Measurements from ENCODE around the gene EIF3D.
A peak's percentile ranks its signal among the peaks of the same experiment; 100 is the strongest.

EIF3D gene

DNA sequence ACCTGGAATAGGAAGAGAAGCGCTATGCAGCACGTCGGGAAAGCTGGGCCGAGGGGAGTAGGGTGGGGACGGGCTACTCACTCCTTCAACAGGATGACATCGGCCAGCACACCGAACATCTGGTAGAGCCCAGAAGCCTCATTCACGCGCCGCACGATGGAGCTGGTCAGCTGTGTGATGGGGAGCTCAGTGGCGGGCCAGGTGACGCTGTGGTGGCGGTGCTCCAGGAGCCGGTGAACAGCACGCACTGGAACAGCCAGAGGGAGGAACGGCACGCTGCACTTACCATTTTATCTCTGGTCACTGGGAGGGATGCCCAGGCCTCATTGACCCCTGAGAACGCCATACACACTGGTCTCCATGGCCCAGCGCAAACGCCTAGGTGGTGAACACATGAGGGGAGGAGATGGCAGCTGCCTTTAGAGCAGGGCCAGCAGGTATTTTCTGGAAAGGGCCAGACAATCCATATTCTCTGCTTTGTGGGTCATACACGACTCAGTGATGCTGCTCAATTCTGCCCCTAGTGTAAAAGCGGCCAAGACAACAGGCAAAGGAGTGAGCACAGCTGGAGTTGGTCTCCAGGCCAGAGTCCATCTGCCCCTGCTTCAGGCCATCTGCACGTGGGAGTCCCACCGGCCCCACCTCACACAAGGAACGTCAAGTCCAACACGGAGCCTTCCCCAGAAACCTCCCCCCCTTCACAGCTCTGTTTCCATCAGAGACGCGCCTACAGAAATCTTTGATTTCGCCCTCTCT is 30.9 kb downstream of the EIF3D start:
- no peak for DNase-seq

- no peak for DNase-seq
These were observed 35.3 kb downstream of the EIF3D start for GRCh38 chr22:36493690-36494110.

DNA sequence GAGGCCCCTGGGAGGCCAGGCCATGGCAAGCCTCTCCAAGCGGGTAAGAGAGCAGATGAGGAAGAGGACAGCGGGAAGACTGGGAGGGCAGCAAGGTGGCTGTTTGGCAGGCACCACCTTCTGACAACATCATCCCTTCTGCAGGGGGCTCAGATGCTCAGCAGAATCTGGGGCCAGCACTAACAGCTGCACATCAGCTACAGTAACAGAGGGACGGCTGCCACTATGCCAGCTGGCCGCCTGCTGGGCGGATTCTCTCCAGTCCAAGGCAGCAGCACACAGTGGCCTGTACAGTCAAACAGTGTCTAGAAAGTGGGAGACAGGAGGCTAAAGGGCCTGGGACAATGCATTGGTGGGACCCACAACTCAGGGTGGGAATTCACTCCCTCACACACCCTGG is 36.9 kb downstream of the EIF3D start:
- DNase-seq, result no peak

GRCh38 chr22:36491155-36491554 is 37.8 kb downstream of the EIF3D start:
- no peak for DNase-seq

DNA sequence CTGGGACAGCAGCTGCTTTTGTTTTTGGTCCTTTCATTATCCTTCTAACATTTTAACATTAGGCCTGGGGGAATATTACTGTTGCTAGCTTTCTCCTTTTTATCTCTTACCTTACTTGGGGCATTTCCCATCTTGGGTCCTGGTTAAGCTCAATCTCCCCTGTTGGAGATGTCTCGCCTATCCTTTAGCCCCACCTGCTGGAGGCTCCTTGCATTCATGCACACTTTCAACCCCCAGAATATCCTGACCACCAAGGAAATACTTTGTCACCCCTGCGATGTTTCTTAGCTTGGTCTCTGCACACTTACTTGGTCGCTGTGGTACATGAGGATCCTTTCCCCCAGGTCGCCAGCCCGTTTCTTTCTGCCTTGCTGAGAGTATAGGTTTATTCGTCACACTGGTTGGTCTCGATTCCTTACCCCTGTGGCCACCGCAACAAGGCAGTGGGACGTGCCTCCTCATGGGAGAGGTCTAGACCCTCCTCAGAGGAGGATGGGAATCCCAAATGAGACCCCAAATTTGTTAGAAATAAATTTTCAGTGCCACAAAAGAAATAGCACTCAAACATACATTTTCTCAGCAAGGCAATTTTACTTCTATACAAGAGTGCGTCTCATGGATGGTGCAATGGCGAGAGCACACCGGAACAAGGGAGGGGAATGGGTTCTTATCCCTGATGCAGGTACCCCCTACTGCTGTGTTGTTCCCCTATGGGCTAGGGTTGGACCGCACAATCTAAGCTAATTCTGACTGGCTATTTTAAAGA is 42.2 kb downstream of the EIF3D start:
- DNase-seq, result peak; percentile 17 to 45 (median 26)

DNA sequence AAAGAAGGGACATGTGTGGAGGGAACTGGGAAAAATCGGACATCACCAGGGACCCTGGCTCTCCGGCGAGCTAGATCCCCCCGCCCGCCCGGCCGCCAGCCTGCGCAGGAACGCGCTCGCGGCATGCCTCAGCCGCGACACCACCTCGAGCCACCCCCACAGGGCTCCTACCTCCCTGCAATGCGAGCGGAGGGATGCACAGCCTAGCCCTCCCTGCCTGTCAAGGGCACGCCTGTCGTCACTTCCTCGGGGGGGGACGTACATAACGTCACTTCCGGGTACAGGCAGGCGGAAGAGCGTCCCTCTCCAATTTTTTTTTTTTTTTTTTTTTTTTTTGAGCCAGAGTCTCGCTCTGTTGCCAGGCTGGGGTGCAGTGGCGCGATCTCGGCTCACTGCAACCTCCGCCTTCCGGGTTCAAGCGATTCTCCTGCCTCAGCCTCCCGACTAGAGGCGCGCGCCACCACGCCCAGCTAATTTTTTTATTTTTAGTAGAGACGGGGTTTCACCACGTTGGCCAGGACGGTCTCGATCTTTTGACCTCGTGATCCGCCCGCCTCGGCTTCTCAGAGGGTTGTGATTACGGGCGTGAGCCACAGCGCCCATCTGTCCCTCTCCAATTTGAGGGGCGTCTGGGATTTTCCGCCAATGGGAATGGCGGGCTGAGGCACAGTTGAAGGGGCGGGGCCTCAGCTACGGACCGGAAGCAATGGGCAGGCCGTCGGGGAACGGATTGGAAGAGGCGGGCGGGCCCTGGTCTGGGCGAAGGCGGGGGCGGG is 47.4 kb downstream of the EIF3D start, which contains the start of gene TXN2:
TSS of gene TXN2 (minus strand) at position 248 of the 776 bp plus-strand sequence. CDS start 803 bp downstream, outside the sequence.
- DNase-seq, result peak; percentile 88 to 92 (median 90)

- DNase-seq, result no peak
These were observed 48.0 kb downstream of the EIF3D start for GRCh38 chr22:36480941-36481392.

DNA sequence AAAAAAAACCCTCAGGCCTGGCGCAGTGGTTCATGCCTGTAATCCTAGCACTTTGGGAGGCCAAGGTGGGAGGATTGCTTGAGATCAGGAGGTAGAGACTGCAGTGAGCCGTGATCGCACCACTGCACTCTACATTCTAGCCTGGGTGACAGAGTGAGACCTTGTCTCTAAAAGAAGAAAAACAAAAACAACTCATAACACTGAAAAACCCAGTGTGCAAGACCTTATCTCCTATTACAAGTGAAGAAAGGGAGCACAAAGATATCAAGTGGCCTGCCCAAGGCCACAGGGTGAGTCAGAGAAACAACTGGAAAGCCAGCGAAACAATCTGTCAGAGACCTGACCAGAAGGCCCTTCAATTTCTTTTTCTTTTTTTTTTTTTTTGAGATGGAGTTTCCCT is 50.0 kb downstream of the EIF3D start:
- no peak for DNase-seq

DNA sequence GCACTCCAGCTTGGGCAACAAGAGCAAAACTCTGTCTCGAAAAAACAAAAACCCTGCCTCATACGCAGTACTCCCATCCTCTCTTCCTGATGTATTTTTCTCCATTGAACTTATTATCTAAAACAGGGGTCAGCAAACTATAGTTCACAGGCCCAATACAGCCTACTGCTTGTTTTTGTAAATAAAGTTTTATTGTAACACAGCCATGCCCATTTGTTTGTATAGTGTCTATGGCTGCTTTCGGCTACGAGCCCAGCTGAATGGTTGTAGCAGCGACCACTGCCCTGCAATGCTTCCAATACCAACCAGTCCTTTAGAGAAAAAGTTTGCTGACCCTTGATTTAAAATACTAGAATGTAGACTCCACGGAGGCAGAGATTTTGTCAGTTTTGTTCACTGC is 53.6 kb downstream of the EIF3D start:
- no peak for DNase-seq

GRCh38 chr22:36472689-36473088 is 56.3 kb downstream of the EIF3D start:
- no peak for DNase-seq

DNA sequence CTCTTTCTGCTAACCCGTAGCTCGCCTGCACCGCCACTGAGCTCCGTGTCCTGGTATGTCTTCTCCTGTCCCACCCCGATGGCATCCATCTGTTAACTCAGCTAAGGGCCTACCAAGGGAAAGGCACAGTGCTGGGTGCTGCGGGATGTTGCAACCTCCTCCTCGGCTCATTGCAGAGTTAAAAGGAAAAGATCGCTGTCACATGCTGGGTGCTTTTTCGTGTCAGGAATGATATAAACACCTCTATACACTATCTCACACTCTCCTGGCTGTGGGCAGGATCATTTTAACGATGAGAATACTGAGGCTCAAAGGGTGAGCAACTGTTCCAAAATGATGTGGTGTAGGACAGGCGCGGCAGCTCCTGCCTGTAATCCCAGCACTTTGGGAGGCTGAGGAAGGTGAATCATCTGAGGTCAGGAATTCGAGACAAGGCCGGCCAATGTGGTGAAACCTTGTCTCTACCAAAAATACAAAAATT is 57.6 kb downstream of the EIF3D start:
- no peak for DNase-seq

DNA sequence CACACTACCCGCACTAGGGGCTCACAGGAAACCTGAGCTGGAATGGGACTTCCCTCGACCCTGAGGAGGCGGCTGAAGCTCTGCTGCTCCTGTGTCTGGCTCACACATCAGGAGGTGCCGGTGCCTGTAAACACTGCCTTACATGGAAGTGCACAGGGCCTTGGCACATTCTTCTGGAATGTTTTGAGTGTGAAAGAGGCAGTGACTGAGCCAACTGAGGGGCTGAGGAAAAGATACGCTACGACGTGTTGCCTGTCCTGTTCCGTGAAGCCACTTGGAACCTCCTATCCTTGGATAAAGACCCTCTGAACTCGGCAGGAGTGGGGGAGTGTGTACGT is 58.0 kb downstream of the EIF3D start:
- no peak for DNase-seq

GRCh38 chr22:36470162-36470993 is 58.6 kb downstream of the EIF3D start:
- peak; percentile 45 to 68 (median 62) for DNase-seq

DNA sequence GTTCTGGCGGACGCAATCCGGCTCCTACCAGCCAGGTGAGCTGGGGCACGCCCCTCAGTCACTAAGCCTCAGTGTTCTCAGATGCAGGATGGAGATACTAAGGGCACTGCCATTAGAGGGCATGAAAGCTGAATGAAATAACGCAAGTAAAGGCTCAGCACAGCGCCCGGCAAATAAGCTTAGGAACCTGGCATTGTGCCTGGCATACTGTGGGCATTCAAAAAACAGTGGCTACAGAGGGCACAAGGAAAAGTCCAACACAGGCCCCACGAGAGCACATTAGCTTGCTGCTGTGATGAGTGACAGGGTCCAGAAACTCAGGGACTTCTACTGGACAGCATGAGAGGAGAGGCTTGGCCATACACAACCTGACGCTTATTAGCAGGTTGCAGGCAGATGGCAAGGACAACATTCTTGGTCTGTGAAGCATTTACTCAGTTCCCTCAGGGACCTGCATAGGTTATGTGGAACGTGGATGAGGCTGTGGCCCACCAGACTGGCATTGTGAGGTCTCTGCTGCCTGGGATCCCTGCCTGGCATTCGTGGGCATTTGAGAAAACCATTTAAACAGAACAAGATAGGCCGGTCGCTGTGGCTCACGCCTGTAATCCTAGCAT is 59.8 kb downstream of the EIF3D start:
- DNase-seq, result no peak

GRCh38 chr22:36467946-36468345 is 61.0 kb downstream of the EIF3D start:
- DNase-seq, result no peak

DNA sequence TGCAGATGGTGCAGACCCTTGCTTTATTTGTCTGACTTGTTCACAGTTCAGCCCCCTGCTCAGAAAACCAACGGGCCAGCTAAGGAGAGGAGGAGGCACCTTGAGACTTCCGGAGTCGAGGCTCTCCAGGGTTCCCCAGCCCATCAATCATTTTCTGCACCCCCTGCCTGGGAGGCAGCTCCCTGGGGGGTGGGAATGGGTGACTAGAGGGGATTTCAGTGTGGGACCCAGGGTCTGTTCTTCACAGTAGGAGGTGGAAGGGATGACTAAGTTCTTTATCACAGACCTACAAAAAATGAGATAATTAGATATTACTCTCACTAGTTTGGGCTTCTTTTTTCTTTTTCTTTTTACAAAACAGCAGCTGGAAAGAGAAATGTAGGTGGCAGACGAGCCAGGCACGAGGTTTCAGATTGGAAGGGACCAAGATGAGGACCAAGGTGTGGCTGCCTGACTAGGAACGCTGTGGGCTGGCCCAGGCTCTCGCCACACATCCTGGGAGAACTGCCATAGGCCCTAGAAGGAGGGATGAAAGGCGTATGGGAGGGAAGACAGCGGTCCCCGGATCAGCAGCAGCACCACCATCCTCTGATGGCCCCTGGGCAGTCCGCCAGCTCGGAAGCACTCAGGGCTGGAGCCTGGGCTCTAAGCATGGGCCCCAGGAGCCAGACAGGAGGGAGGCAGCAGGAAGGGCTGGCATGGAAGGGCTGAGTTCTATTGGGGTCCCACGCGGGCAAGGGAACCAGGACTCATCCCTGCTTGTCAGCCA is 61.7 kb downstream of the EIF3D start:
- no peak for DNase-seq

DNA sequence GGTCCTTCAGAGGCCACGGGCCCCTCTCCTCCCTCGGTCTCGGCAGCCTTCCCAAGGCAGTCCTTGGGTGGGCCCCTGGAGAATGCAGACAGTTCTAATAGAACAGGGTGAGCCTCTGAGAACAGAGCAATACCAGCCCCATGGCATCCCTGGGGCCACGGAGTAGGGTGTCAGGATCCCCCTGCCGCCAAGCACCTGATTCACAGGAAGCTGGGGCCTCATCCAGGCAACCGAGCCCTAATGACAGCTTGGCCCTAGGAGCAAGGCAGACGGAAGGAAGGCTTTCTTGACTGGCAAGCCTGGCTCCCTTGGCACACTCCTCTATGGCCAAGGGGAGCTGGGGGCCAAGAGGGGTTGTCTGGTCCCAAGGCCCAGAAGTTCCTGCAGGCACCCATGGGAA is 62.7 kb downstream of the EIF3D start:
- no peak for DNase-seq

DNA sequence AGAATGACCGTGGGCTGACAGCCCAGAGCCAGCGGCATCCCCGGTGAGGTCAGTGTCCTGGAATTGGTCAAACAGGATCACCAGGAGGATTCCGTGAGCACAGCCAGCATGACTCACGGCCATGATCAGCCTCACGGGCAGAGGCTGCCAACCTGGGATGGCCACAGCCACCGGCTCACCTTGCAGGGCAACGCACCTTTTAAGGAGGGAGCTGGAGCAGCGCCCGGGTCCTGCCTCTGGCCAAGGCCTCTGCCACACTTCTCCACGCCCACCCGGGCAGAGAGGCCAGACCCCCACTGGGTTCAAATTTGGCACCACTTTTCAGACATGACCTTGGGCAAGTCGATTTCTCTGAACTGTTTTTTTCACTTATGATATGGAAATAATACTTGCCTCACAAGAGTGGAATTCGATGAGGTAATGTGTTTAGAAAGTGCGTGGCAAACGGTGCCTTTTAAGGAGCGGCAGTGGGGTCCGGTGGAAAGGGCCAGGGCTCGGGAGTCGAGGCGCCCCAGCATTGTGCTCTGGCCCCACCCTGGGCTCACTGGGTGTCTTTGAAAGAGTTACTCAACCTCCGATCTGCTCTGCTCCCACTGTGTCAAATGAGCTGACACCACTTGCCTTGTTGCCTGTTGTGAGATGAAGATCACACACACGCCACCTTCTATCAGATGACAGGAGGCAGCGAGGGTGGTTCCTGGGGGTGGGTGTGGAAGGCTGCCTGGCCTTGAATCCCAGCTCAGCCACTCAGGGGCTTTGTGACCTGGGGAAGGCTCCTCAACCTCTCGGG is 63.5 kb downstream of the EIF3D start:
- DNase-seq, result no peak

GRCh38 chr22:36464715-36465231 is 64.2 kb downstream of the EIF3D start:
- DNase-seq, result no peak

DNA sequence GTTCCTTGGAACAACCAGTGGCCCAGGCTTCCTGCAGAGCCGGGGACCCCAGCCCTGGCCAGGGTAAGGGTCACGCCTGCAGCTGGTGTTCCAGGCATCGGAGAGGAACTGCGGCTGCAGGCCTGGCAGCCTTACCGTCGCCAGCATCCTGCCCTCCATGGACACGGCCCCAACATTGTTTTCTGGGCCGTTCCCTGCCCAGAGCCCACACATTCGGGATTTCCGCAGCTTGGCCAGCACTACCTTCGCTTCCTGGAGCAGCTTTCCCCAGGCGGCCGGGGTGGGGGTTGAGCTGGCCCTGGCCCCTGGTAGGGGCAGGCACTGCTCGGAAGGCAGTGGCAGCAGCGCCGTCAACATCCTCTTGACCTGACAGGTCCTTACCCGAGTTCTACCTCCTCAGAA is 65.2 kb downstream of the EIF3D start:
- no peak for DNase-seq

Data from activated CD4-positive, CD25-positive, alpha-beta regulatory T cell (primary cell).